ENCODE results near the gene CDIP1. TPM values are rescaled to one million over a fixed set of nuclear protein-coding genes. Genes with fewer than 3 reads are reported as not detected.

CDIP1 gene
- total and polyA plus RNA-seq, 10 of the 15 experiments (the other 5 are each of a cell fraction or from before 2014, with no cell fraction given): 6.1 to 32.4 (median 13.6) TPM

GRCh38 chr16:4586291-4586690, 47.7 kb upstream of the CDIP1 start:
- ChIA-PET POLR2A (no interaction called here), RAD21 (ENCODE audit: unreplicated experiment) (interaction anchor here (1.1 to 2.0 kb wide), 6 partner anchors 21 to 80 kb away, joined by 3 to 17 read pairs (median 4); partner anchors contain the start of gene MGRN1), CTCF (interaction anchor here (0.5 to 2.5 kb wide), 16 partner anchors 8 to 369 kb away, joined by 3 to 52 read pairs (median 4); partner anchors contain the start of gene MGRN1), SMC1A (ENCODE audit: uncharacterized antibody, unreplicated experiment) (interaction anchor here (1.1 to 2.5 kb wide), 5 partner anchors 13 to 80 kb away, joined by 3 to 18 read pairs (median 6); no protein-coding TSS in a partner anchor)
- H3K9me3 ChIP-seq (replicated peaks; ENCODE audit: control insufficient read depth, insufficient read depth, low read length): peaks cover 8% of the 10 kb centered on the region; the same call in 2 of the 3 replicates
- no peaks in the 10 kb centered on the region for H4K20me1 ChIP-seq (ENCODE audit: control insufficient read depth, insufficient read depth)
- no peaks in the 10 kb centered on the region; a peak in 1 of 4 replicates for H3K27me3 ChIP-seq (replicated peaks in 1 of 2; ENCODE audit: control insufficient read depth in 2 of 2, insufficient read depth in 2 of 2, low read length in 1 of 2)
- H3K36me3 ChIP-seq (ENCODE audit: control insufficient read depth in 2 of 2, insufficient read depth in 2 of 2, low read length in 1 of 2): no peaks in the 10 kb centered on the region
- H3K27ac ChIP-seq (ENCODE audit: control insufficient read depth, insufficient read depth): no peak overlapping the region
- BruUV-seq (replicated peaks): no TSS peak
- DNase-seq (ENCODE audit: low read depth, low spot score): no peak
- H3K4me1 ChIP-seq (ENCODE audit: control insufficient read depth, insufficient read depth, low read length): no peaks in the 10 kb centered on the region
- H3K4me3 ChIP-seq: no peak overlapping the region
- intact Hi-C loops (cut with micrococcal nuclease; ENCODE audit: unreplicated experiment) (no loop called here), in situ Hi-C loops (cut with MboI) (no loop called here)
- TF ChIP-seq, protein P1, sequence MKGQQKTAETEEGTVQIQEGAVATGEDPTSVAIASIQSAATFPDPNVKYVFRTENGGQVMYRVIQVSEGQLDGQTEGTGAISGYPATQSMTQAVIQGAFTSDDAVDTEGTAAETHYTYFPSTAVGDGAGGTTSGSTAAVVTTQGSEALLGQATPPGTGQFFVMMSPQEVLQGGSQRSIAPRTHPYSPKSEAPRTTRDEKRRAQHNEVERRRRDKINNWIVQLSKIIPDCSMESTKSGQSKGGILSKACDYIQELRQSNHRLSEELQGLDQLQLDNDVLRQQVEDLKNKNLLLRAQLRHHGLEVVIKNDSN (IDR thresholded peaks at IDR 0.05; ENCODE audit: borderline replicate concordance, extremely low read length, insufficient read depth, low read depth, low read length): no peak
- no peak for TF ChIP-seq SRF (IDR thresholded peaks at IDR 0.05; ENCODE audit: low read depth in 2 of 2, low read length in 2 of 2)
- TF ChIP-seq FOXM1 (IDR thresholded peaks at IDR 0.05; ENCODE audit: low read depth, low read length): no peak
- TF ChIP-seq STAT1 (conservative IDR thresholded peaks at IDR 0.05): no peak
- TF ChIP-seq MYC (IDR thresholded peaks at IDR 0.05; ENCODE audit: insufficient read depth, insufficient read length, insufficient replicate concordance, low read length, severe bottlenecking): no peak
- no peak for TF ChIP-seq BACH1 (IDR thresholded peaks at IDR 0.05; ENCODE audit: borderline replicate concordance)
- no peak for TF ChIP-seq SMC3 (IDR thresholded peaks at IDR 0.05; ENCODE audit: borderline replicate concordance, low read length)
- no peak for TF ChIP-seq RAD21 (IDR thresholded peaks at IDR 0.05; ENCODE audit: insufficient read depth, low read depth, low read length)
- TF ChIP-seq MAX (IDR thresholded peaks at IDR 0.05; ENCODE audit: low read depth, low read length): no peak
- no peak for TF ChIP-seq JUND (IDR thresholded peaks at IDR 0.05; ENCODE audit: low read depth, low read length)
- TF ChIP-seq, protein P2, sequence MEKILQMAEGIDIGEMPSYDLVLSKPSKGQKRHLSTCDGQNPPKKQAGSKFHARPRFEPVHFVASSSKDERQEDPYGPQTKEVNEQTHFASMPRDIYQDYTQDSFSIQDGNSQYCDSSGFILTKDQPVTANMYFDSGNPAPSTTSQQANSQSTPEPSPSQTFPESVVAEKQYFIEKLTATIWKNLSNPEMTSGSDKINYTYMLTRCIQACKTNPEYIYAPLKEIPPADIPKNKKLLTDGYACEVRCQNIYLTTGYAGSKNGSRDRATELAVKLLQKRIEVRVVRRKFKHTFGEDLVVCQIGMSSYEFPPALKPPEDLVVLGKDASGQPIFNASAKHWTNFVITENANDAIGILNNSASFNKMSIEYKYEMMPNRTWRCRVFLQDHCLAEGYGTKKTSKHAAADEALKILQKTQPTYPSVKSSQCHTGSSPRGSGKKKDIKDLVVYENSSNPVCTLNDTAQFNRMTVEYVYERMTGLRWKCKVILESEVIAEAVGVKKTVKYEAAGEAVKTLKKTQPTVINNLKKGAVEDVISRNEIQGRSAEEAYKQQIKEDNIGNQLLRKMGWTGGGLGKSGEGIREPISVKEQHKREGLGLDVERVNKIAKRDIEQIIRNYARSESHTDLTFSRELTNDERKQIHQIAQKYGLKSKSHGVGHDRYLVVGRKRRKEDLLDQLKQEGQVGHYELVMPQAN (conservative IDR thresholded peaks at IDR 0.05): no peak
- TF ChIP-seq SREBF1 (IDR thresholded peaks at IDR 0.05; ENCODE audit: low read length): no peak
- TF ChIP-seq ESRRA (IDR thresholded peaks at IDR 0.05; ENCODE audit: low read length): no peak
- no peak for TF ChIP-seq HDGF (IDR thresholded peaks at IDR 0.05)
- ATAC-seq: no peak
- H2AFZ ChIP-seq (ENCODE audit: control insufficient read depth, low read depth, low read length): no peak overlapping the region
- 51% methylated on average over 7 of the region's 7 CpGs for WGBS (ENCODE audit: insufficient coverage, insufficient replicate concordance, low lambda C conversion rate, missing lambda C conversion rate)
- H3K4me2 ChIP-seq (ENCODE audit: control insufficient read depth, insufficient read depth): no peak overlapping the region
- H3K9ac ChIP-seq (ENCODE audit: control insufficient read depth, insufficient read depth, low read length): no peak overlapping the region
- no peaks in the 10 kb centered on the region for H3K79me2 ChIP-seq (ENCODE audit: control insufficient read depth, insufficient read depth, low read length)
- FAIRE-seq: no peak

Measured in GM12878 (cell line).